H1 (cell line): Measurements from ENCODE around the gene LHFPL2. TPM values are rescaled to one million over a fixed set of nuclear protein-coding genes. Genes with fewer than 3 reads are reported as not detected.
A peak's percentile ranks its signal among the peaks of the same experiment; 100 is the strongest.

Experiments used
- CTCF ChIA-PET: fragments of 300-600 bp; sonication (Branson Sonifier 250); formaldehyde crosslinking; loops from one replicate; lab custom pipeline; 2021; ENCODE audit not compliant: partially characterized antibody; lab: Charles Lee
- POLR2A ChIA-PET: fragments of 300-600 bp; sonication (Branson Sonifier 250); formaldehyde crosslinking; loops from one replicate; lab custom pipeline; 2021; ENCODE audit warnings: inconsistent platforms; ENCODE audit not compliant: partially characterized antibody; lab: Charles Lee
- DNase-seq, 2 experiments: peaks; one replicate each; pipeline versions ENCODE4 v3.0.0 to v3.0.0-alpha.2; 2010 to 2022; ENCODE audit warnings: low spot score in 2 of 2, low read depth in 1 of 2, mixed read lengths in 1 of 2
- FAIRE-seq: peaks from 2 replicates; lab custom pipeline; 2011; peaks lifted over from hg19 to GRCh38; lab: Jason Lieb, UNC
- H2AFZ ChIP-seq: 2 replicates; pipeline ENCODE4 v1.8.1; 2012; ENCODE audit warnings: low read length, inconsistent platforms
- H2AK5ac ChIP-seq: 2 replicates; pipeline ENCODE4 v1.6.1; 2013; ENCODE audit warnings: low read depth, low read length
- H2BK120ac ChIP-seq: replicated peaks from 2 replicates; pipeline ENCODE3; 2013; ENCODE audit warnings: low read depth, low read length, inconsistent platforms
- H2BK12ac ChIP-seq: 2 replicates; pipeline ENCODE4 v1.6.1; 2013; ENCODE audit warnings: low read depth, low read length
- H2BK15ac ChIP-seq: 2 replicates; pipeline ENCODE4 v1.6.1; 2013; ENCODE audit warnings: low read length
- H2BK20ac ChIP-seq: 2 replicates; pipeline ENCODE4 v1.6.1; 2013; ENCODE audit warnings: low read length
- H2BK5ac ChIP-seq: 2 replicates; pipeline ENCODE4 v1.6.1; 2013; ENCODE audit warnings: low read depth, low read length
- H3K14ac ChIP-seq: 2 replicates; pipeline ENCODE4 v1.6.1; 2013; ENCODE audit warnings: inconsistent platforms; ENCODE audit not compliant: insufficient read length
- H3K18ac ChIP-seq: 2 replicates; pipeline ENCODE4 v1.6.1; 2013; ENCODE audit warnings: low read length; ENCODE audit errors: extremely low read depth
- H3K23ac ChIP-seq: 2 replicates; pipeline ENCODE4 v1.6.1; 2013; ENCODE audit warnings: inconsistent platforms; ENCODE audit not compliant: insufficient read length
- H3K23me2 ChIP-seq: 2 replicates; pipeline ENCODE4 v1.6.1; 2013; ENCODE audit warnings: low read depth, low read length
- H3K27ac ChIP-seq: 2 replicates; pipeline ENCODE4 v1.6.1; 2011; ENCODE audit warnings: low read depth, low read length, inconsistent platforms
- H3K27me3 ChIP-seq, 4 experiments: replicated peaks in 1 of 4; 1 replicate in 1 of 4; 2 replicates in 3 of 4; pipeline versions ENCODE4 v1.6.1 to v1.8.1; 2011 to 2013; ENCODE audit warnings: low read length in 3 of 4, mild to moderate bottlenecking in 3 of 4, inconsistent platforms in 2 of 4, mixed read lengths in 2 of 4, moderate library complexity in 1 of 4; ENCODE audit not compliant: control insufficient read depth in 3 of 4, insufficient read depth in 3 of 4; ENCODE audit errors: extremely low read depth in 1 of 4
- H3K36me3 ChIP-seq, 4 experiments: 2 replicates each; pipeline versions ENCODE4 v1.6.1 to v1.8.1; 2011 to 2013; ENCODE audit warnings: mild to moderate bottlenecking in 4 of 4, low read length in 3 of 4, moderate library complexity in 2 of 4, control low read depth in 1 of 4, inconsistent platforms in 1 of 4; ENCODE audit not compliant: insufficient read depth in 4 of 4, control insufficient read depth in 2 of 4
- H3K4ac ChIP-seq: replicated peaks from 2 replicates; pipeline ENCODE3; 2013; ENCODE audit warnings: low read length, low read depth, mixed read lengths, inconsistent platforms; ENCODE audit not compliant: insufficient read length
- H3K4me1 ChIP-seq, 4 experiments: replicated peaks in 1 of 4; 1 replicate in 1 of 4; 2 replicates in 3 of 4; pipeline versions ENCODE4 v1.6.1 to v1.8.1; 2011 to 2013; ENCODE audit warnings: low read length in 3 of 4, inconsistent platforms in 2 of 4, mixed read lengths in 1 of 4; ENCODE audit not compliant: insufficient read depth in 4 of 4, control insufficient read depth in 3 of 4
- H3K4me2 ChIP-seq, 2 experiments: 2 replicates each; pipeline versions ENCODE4 v1.6.1 to v1.8.1; 2011 to 2013; ENCODE audit warnings: low read depth in 2 of 2, low read length in 2 of 2, control low read depth in 1 of 2, inconsistent platforms in 1 of 2, mild to moderate bottlenecking in 1 of 2; ENCODE audit not compliant: insufficient read depth in 1 of 2
- H3K4me3 ChIP-seq, 4 experiments: fragments of 200-600, 300-600 bp in 1 of 4; sonication (generic), shearing (Covaris generic), sonication (Bioruptor Twin) in 1 of 4; 2 replicates each; pipeline versions ENCODE4 v1.5.1 to v1.8.1; 2011 to 2016; ENCODE audit warnings: low read length in 4 of 4, low read depth in 3 of 4, control low read depth in 2 of 4, inconsistent platforms in 2 of 4, mild to moderate bottlenecking in 2 of 4, mixed read lengths in 1 of 4, moderate library complexity in 1 of 4; ENCODE audit not compliant: insufficient read depth in 2 of 4; ENCODE audit errors: extremely low read depth in 1 of 4
- H3K56ac ChIP-seq: replicated peaks from 2 replicates; pipeline ENCODE3; 2013; ENCODE audit warnings: low read depth, mild to moderate bottlenecking, mixed read lengths, low read length, inconsistent platforms; ENCODE audit not compliant: insufficient read length
- H3K79me1 ChIP-seq: 2 replicates; pipeline ENCODE4 v1.6.1; 2013; ENCODE audit warnings: low read depth, low read length, control low read depth
- H3K79me2 ChIP-seq, 2 experiments: 2 replicates each; pipeline versions ENCODE4 v1.6.1 to v1.8.1; 2012 to 2013; ENCODE audit warnings: low read length in 2 of 2, mild to moderate bottlenecking in 2 of 2, inconsistent platforms in 1 of 2; ENCODE audit not compliant: insufficient read depth in 2 of 2, control insufficient read depth in 1 of 2
- H3K9ac ChIP-seq, 4 experiments: replicated peaks in 1 of 4; 1 replicate in 1 of 4; 2 replicates in 3 of 4; pipeline versions ENCODE4 v1.6.1 to v1.8.1; 2011 to 2013; ENCODE audit warnings: low read depth in 3 of 4, low read length in 3 of 4, control low read depth in 2 of 4, mild to moderate bottlenecking in 2 of 4, moderate library complexity in 2 of 4, inconsistent platforms in 1 of 4; ENCODE audit errors: extremely low read depth in 1 of 4
- H3K9me3 ChIP-seq, 2 experiments: 2 replicates each; pipeline versions ENCODE4 v1.6.1 to v1.8.1; 2012 to 2013; ENCODE audit warnings: mild to moderate bottlenecking in 2 of 2, moderate library complexity in 2 of 2, control low read depth in 1 of 2, inconsistent platforms in 1 of 2, low read depth in 1 of 2, low read length in 1 of 2, mixed read lengths in 1 of 2; ENCODE audit not compliant: insufficient read depth in 2 of 2
- H4K20me1 ChIP-seq, 2 experiments: replicated peaks in 1 of 2; 2 replicates each; pipeline versions ENCODE3 to v1.8.1; 2011 to 2013; ENCODE audit warnings: inconsistent platforms in 2 of 2, low read length in 2 of 2, mild to moderate bottlenecking in 1 of 2; ENCODE audit not compliant: insufficient read depth in 2 of 2, control insufficient read depth in 1 of 2
- H4K5ac ChIP-seq: 2 replicates; pipeline ENCODE4 v1.6.1; 2013; ENCODE audit warnings: low read length, low read depth, mixed read lengths, inconsistent platforms; ENCODE audit not compliant: insufficient read length
- H4K8ac ChIP-seq: 2 replicates; pipeline ENCODE4 v1.8.0; 2013; ENCODE audit warnings: mild to moderate bottlenecking, moderate library complexity, low read length, inconsistent platforms; ENCODE audit not compliant: insufficient read depth; ENCODE audit errors: extremely low read depth
- H4K91ac ChIP-seq: replicated peaks from 2 replicates; pipeline ENCODE3; 2013; ENCODE audit warnings: low read length, mixed read lengths, inconsistent platforms; ENCODE audit not compliant: insufficient read length
- CHD1 ChIP-seq: IDR thresholded peaks from 2 replicates; pipeline ENCODE4 v1.6.1; 2012; ENCODE audit warnings: low read depth, low read length, improper control_type of control experiment
- CREB1 ChIP-seq: IDR thresholded peaks from 2 replicates; pipeline ENCODE4 v1.6.1; 2012; ENCODE audit warnings: inconsistent platforms
- EZH2 ChIP-seq: fragments of 200-600 bp; sonication (generic); IDR thresholded peaks from 2 replicates; pipeline ENCODE4 v1.7.1; 2012; ENCODE audit warnings: low read depth, mild to moderate bottlenecking, moderate library complexity, low read length, inconsistent platforms; ENCODE audit not compliant: severe bottlenecking
- FOSL1 ChIP-seq: IDR thresholded peaks from 2 replicates; pipeline ENCODE4 v1.6.1; 2011; ENCODE audit warnings: mild to moderate bottlenecking, low read depth, low read length, moderate library complexity; ENCODE audit not compliant: insufficient read depth
- GTF2F1 ChIP-seq: IDR thresholded peaks from 2 replicates; pipeline ENCODE4 v1.6.1; 2012; ENCODE audit warnings: low read depth, low read length, improper control_type of control experiment, borderline replicate concordance
- HDAC6 ChIP-seq: IDR thresholded peaks from one replicate; pipeline ENCODE4 v1.7.1; 2012; ENCODE audit warnings: low read depth, mild to moderate bottlenecking, inconsistent platforms, low read length, moderate library complexity
- JUND ChIP-seq: IDR thresholded peaks from 2 replicates; pipeline ENCODE4 v1.6.1; 2011; ENCODE audit warnings: mild to moderate bottlenecking, improper control_type of control experiment, low read length
- KDM4A ChIP-seq: IDR thresholded peaks from one replicate; pipeline ENCODE4 v1.7.1; 2012; ENCODE audit warnings: low read depth, mild to moderate bottlenecking, moderate library complexity, low read length, inconsistent platforms; ENCODE audit not compliant: severe bottlenecking
- RFX5 ChIP-seq: IDR thresholded peaks from 2 replicates; pipeline ENCODE4 v1.6.1; 2011; ENCODE audit warnings: low read depth, low read length, improper control_type of control experiment, borderline replicate concordance
- WGBS, 2 experiments: shearing (Covaris generic) in 1 of 2; methylation state at CpG; one replicate each; pipeline versions ENCODE4 v1.1.6 to v1.1.7; 2013 to 2015; ENCODE audit warnings: low lambda C conversion rate in 2 of 2, mixed read lengths in 2 of 2, inconsistent platforms in 1 of 2, low coverage in 1 of 2, missing lambda C conversion rate in 1 of 2; ENCODE audit not compliant: insufficient replicate concordance in 2 of 2, insufficient coverage in 1 of 2, insufficient read length in 1 of 2; ENCODE audit errors: extremely low coverage in 1 of 2, missing lambda C conversion rate in 1 of 2; 5-methylcytosine and 5-hydroxymethylcytosine counted together
- polyA plus RNA-seq, 7 experiments: library from polyadenylated mRNA; depleted of rRNA in 3 of 7; stranded (reverse) in 5 of 7; unstranded in 2 of 7; fragments of >200 nt in 5 of 7; fragments of 200-250 nt in 2 of 7; gene quantifications; 1 replicate in 5 of 7; 2 replicates in 1 of 7; 4 replicates in 1 of 7; pipeline versions ENCODE4 v1.2.1 to v1.2.3, GENCODE V29; 2011 to 2013; ENCODE audit warnings: missing spikeins in 2 of 7, mixed read lengths in 2 of 7
- total RNA-seq: library from RNA; stranded (reverse); fragmentation: NEBNext Ultra II Directional; extraction: Animal tissue kit (Norgen Biotek cat#: 25700); gene quantifications from 2 replicates; pipeline ENCODE4 v1.2.1, GENCODE V29; 2021
- TF ChIP-seq, protein P1 (sequence below): IDR thresholded peaks from 2 replicates; pipeline ENCODE4 v1.6.1; 2011; ENCODE audit warnings: low read depth, mild to moderate bottlenecking, low read length; ENCODE audit not compliant: insufficient read depth

LHFPL2 gene
- total and polyA plus RNA-seq, 2 of the 8 experiments (the other 6 are each of a cell fraction or from before 2014, with no cell fraction given) = 9.6 to 43.0 TPM

GRCh38 chr5:78672154-78672553 is 23.6 kb upstream of the LHFPL2 start:
- H3K56ac ChIP-seq = peak overlapping the region; percentile 46
- no peak overlapping the region for H2BK12ac ChIP-seq
- no peak overlapping the region for H2BK120ac ChIP-seq
- no peaks in the 10 kb centered on the region for H3K23me2 ChIP-seq
- H3K9ac ChIP-seq = no peak overlapping the region
- DNase-seq = no peak
- no peaks in the 10 kb centered on the region for H3K4me1 ChIP-seq
- no peak for FAIRE-seq
- H3K79me1 ChIP-seq = no peaks in the 10 kb centered on the region
- no peak overlapping the region for H2BK15ac ChIP-seq
- H4K91ac ChIP-seq = no peak overlapping the region
- H3K27me3 ChIP-seq = no peaks in the 10 kb centered on the region
- no peak overlapping the region for H3K4me3 ChIP-seq
- H2BK5ac ChIP-seq = no peak overlapping the region
- 85% methylated on average over 2 of the region's 2 CpGs; no CpG with 5 or more reads in 1 of the 2 experiments for WGBS, 2 experiments
- no peak overlapping the region for H3K23ac ChIP-seq
- H2AFZ ChIP-seq = no peak overlapping the region
- H4K20me1 ChIP-seq = no peaks in the 10 kb centered on the region
- H3K4me2 ChIP-seq = no peak overlapping the region
- H4K8ac ChIP-seq = no peak overlapping the region
- H3K4ac ChIP-seq = no peak overlapping the region
- no peak overlapping the region for H3K27ac ChIP-seq
- H3K14ac ChIP-seq = no peak overlapping the region
- H3K18ac ChIP-seq = no peak overlapping the region
- CTCF ChIA-PET = interaction anchor here (1.1 kb wide), 1 partner anchor 139 kb away, joined by 3 read pairs; no protein-coding TSS in a partner anchor
- H3K36me3 ChIP-seq = no peaks in the 10 kb centered on the region
- no peaks in the 10 kb centered on the region for H3K79me2 ChIP-seq
- H2AK5ac ChIP-seq = no peak overlapping the region
- no peak overlapping the region for H4K5ac ChIP-seq
- POLR2A ChIA-PET = no interaction called here
- no peaks in the 10 kb centered on the region for H3K9me3 ChIP-seq
- H2BK20ac ChIP-seq = no peak overlapping the region
- TF ChIP-seq, protein P1, sequence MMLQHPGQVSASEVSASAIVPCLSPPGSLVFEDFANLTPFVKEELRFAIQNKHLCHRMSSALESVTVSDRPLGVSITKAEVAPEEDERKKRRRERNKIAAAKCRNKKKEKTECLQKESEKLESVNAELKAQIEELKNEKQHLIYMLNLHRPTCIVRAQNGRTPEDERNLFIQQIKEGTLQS = no peak
- TF ChIP-seq KDM4A (no peak), FOSL1 (no peak), JUND (no peak), CREB1 (no peak), CHD1 (no peak), RFX5 (no peak), EZH2 (no peak), HDAC6 (no peak), GTF2F1 (no peak)
